ENCODE measurements around the gene MYOF.
"Not testable (repeated sequence)": the region's sequence is repeated elsewhere in the genome, so short reads cannot be mapped to it uniquely, and the experiment has no call there.

The MYOF gene

GRCh38 chr10:93458821-93459257 is 23.3 kb downstream of the MYOF start:
- DNase-seq (ENCODE audit: low read depth in 3 of 3) = no peak

GRCh38 chr10:93457511-93457910 is 24.6 kb downstream of the MYOF start:
- no peak for DNase-seq (ENCODE audit: low read depth in 3 of 3)

- DNase-seq (ENCODE audit: low read depth in 3 of 3) = no peak
Observed at GRCh38 chr10:93456480-93456879, 25.7 kb downstream of the MYOF start.

- no peak for DNase-seq (ENCODE audit: low read depth in 3 of 3)
Observed at GRCh38 chr10:93454736-93455135, 27.4 kb downstream of the MYOF start.

GRCh38 chr10:93454146-93454545 is 28.0 kb downstream of the MYOF start:
- DNase-seq (ENCODE audit: low read depth in 3 of 3) = no peak

GRCh38 chr10:93452143-93452542 is 30.0 kb downstream of the MYOF start:
- no peak for DNase-seq (ENCODE audit: low read depth in 3 of 3)

GRCh38 chr10:93451244-93451947 is 30.7 kb downstream of the MYOF start:
- DNase-seq (ENCODE audit: low read depth in 3 of 3) = no peak

- DNase-seq (ENCODE audit: low read depth in 3 of 3) = no peak
Observed at GRCh38 chr10:93447970-93448369, 34.2 kb downstream of the MYOF start.

- no peak for DNase-seq (ENCODE audit: low read depth in 3 of 3)
Observed at GRCh38 chr10:93447019-93447418, 35.1 kb downstream of the MYOF start.

- no peak for DNase-seq (ENCODE audit: low read depth in 3 of 3)
Observed at GRCh38 chr10:93445978-93446720, 36.0 kb downstream of the MYOF start.

- no peak for DNase-seq (ENCODE audit: low read depth in 3 of 3)
Observed at GRCh38 chr10:93445097-93445960, 36.8 kb downstream of the MYOF start.

GRCh38 chr10:93443481-93443880 is 38.7 kb downstream of the MYOF start:
- no peak for DNase-seq (ENCODE audit: low read depth in 3 of 3)

GRCh38 chr10:93442721-93443120 is 39.4 kb downstream of the MYOF start:
- not testable (repeated sequence) for DNase-seq (ENCODE audit: low read depth in 3 of 3)

- DNase-seq (ENCODE audit: low read depth in 3 of 3) = no peak
Observed at GRCh38 chr10:93440591-93441091, 41.5 kb downstream of the MYOF start.

- DNase-seq (ENCODE audit: low read depth in 3 of 3) = no peak
Observed at GRCh38 chr10:93438613-93439253, 43.4 kb downstream of the MYOF start.

- no peak for DNase-seq (ENCODE audit: low read depth in 3 of 3)
Observed at GRCh38 chr10:93437946-93438612, 44.1 kb downstream of the MYOF start.

GRCh38 chr10:93437086-93437945 is 44.8 kb downstream of the MYOF start:
- DNase-seq (ENCODE audit: low read depth in 3 of 3) = no peak

- DNase-seq (ENCODE audit: low read depth in 3 of 3) = no peak
Observed at GRCh38 chr10:93436591-93437085, 45.5 kb downstream of the MYOF start.

GRCh38 chr10:93435621-93436397 is 46.3 kb downstream of the MYOF start:
- no peak for DNase-seq (ENCODE audit: low read depth in 3 of 3)

Measured in stimulated activated CD4-positive, alpha-beta T cell treated with anti-CD3 and anti-CD28 coated beads, TNF-alpha, amount 100 ng/mL, for 24 hours (primary cell).